ENCODE data around the gene RASAL1.

Gene RASAL1

GRCh38 chr12:113095405-113095804, 40.2 kb downstream of the RASAL1 start:
- no peak for DNase-seq

DNA sequence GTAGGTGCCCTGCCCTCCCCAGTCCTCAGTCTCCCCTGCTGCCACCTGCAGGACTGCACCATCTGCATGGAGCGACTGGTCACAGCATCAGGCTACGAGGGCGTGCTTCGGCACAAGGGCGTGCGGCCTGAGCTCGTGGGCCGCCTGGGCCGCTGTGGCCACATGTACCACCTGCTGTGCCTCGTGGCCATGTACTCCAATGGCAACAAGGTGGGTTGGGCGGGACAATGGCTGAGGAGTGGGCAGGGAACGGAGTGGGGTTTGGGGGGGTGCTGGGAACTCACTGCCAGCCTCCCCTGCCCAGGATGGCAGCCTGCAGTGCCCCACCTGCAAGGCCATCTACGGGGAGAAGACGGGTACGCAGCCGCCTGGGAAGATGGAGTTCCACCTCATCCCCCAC, 40.8 kb downstream of the RASAL1 start:
- no peak for DNase-seq

- DNase-seq: no peak
Observed at GRCh38 chr12:113093409-113094101, 42.0 kb downstream of the RASAL1 start.

DNA sequence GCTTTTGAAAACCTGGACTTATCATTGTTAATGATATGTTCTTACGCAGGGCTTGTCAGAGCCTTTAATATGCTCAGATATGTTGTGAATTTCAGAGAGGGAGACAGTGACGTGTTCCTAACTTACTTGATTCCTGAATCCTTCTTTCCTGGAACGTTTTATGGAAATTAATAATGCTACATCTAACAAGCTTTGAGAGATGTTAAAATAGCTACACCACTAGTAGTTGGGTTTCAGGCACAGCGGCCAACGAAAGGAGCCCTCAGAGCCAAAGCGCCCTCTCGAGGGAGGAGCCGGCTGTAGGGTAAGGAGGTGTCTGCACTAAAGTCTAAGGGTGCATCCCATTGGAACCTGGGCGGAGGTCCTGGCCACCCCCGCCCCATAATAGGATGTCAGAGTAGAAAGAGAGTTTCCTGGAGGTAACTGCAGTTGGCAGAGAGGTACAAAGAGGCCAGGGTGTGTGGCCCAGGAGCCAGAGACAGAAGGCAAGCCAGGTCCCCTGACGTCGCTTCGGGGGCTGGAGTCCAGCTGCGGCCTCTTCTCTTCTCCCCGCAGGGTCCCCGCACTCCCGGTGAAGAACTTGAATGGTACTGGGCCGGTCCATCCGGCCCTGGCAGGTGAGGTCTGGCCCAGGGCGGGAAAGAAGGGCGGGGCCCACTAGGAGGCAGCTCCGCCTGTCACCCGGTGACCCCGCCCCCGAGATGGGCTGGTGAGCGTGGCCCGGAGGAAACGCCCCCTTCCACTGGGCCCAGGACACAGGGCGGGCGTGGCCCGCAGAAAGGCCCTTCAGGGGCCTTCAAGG, 42.8 kb downstream of the RASAL1 start:
- no peak for DNase-seq

- DNase-seq: no peak
Observed at GRCh38 chr12:113091506-113091905, 44.1 kb downstream of the RASAL1 start.

GRCh38 chr12:113090740-113091139, 44.8 kb downstream of the RASAL1 start:
- DNase-seq: no peak

- DNase-seq: no peak
Observed at GRCh38 chr12:113089839-113090238, 45.7 kb downstream of the RASAL1 start.

- peak; percentile 86 for DNase-seq
Observed at GRCh38 chr12:113088971-113089756, 46.4 kb downstream of the RASAL1 start.

- no peak for DNase-seq
Observed at GRCh38 chr12:113088037-113088436, 47.5 kb downstream of the RASAL1 start.

DNA sequence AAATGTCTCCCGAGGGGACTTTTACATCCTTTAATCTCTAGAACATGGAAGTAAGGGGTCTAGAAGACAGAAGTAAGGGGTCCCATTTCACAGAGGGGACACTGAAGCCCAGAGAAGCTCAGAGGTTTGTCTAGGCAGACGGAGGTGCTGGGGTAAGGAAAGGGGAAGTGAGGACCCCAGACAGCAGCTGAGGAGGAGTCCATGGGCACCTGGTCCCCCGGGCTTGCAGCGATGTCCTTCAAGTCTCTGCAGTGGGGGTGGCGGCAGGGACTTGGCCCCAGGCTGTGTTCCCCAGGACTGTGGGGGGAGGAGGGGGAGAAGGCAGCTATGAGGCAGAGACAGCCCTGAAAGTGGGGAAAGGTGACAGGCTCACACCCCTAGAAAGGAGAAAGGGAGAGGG, 48.4 kb downstream of the RASAL1 start:
- no peak for DNase-seq

DNA sequence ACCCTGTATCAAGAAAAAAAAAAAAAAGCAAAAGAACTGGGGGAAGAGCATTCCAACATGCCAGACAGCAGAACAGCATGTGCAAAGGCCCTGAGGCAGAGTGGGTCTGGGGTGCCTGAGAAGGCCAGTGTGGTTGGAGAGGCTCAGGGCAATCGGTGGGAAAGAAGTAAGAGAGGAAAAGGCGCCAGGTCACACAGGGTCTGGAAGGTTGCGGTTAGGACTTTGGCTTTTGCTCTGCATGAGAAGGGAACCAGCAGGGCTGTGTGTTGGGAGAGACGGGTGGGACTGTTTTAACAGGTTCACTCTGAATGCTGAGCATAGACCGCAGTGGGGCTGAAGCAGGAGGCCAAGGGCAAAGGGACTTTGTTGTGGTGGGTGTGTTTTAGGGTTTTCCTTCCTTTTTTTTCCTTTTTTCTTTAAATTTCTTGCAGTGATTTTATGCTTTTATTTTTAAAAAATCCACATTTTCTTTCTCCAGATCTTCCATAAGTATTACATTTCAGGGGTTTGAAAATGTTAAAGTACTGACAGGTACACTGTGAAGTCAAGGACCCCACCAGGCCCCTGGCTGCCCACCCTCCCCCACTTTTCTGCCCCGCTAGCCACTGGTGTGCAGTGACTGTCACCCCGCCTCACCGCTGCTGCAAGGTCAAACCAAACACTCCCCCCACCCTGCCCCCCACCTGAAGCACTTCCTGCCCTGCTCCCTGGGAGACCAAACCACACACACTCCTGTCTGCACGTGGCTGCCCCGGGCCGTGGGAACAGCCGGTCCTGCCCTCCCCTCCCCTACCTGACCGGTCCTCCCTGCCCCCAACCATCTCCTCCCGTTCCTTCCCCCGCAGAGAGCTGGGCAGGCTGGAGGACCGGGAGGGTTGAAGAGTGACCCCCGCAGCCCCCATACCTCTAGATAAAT, 49.1 kb downstream of the RASAL1 start:
- peak; percentile 76 for DNase-seq

DNA sequence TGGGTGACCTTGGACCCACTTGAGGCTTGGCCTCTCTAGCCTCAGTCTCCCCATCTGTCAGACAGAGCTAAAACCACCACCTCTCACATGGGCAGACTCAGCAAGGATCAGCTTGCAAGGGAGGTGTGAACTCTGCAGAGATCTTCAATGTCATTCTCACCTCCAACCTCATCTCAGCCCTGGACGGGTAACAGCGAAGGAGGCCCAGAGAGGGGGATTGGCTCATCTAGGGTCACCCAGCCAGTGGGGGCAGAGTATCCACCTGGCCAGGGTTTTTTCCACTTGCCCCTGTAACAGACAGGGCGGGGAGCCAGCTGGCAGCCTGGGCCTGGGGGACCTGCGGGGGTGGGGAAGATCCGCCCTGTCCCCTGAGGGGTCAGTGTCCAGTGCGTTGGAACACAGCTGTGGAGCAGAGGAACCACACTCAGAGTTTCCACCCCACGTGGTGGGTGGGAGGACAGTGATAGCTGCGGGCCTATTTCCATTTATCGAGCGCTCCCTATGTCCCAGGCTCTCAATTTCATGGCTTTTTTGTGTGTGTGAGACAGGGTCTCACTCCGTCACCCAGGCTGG, 51.6 kb downstream of the RASAL1 start:
- no peak for DNase-seq

- DNase-seq: no peak
Observed at GRCh38 chr12:113082486-113083148, 52.9 kb downstream of the RASAL1 start.

DNA sequence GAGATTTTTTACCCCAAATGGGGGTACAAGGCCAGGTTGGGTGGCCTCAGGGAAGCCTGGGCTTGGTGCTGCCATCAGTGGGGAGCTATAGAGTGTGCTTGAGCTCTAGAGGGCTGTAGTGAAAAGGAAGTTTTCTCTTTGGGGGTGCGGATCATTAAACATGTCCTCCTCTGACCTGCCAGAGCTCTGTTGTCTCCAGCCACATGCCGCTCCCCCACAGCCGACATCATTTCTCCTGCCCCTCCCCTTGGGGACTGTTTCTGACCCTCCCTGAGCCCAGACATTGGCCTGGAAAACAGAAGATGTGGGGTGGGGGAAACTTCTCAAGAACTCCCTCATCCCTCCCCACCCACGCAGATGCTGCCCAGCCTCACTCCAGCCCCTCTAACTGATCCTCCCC, 53.7 kb downstream of the RASAL1 start:
- DNase-seq: no peak

GRCh38 chr12:113077859-113078255, 57.7 kb downstream of the RASAL1 start:
- DNase-seq: no peak

GRCh38 chr12:113077057-113077858, 58.3 kb downstream of the RASAL1 start:
- no peak for DNase-seq

GRCh38 chr12:113075137-113075683, 60.4 kb downstream of the RASAL1 start:
- DNase-seq: no peak

DNA sequence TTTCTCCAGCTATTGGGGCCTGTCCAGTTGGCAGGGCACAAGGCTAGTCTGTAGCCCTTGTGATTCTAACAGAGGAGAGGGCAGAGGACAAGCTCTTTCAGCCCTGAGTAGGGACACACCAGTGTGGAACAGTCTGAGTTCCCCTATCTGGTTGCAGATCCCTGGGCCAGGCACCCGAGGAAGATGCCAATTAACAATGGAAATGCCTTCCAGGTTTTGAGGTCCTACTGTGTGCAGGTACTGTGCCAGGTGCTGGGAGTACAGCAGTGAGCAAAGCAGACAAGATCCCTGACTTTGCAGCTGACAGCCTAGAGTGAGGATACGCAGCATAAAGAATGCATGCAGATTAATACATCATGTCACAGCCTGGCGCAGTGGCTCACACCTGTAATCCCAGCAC, 62.0 kb downstream of the RASAL1 start:
- no peak for DNase-seq

DNA sequence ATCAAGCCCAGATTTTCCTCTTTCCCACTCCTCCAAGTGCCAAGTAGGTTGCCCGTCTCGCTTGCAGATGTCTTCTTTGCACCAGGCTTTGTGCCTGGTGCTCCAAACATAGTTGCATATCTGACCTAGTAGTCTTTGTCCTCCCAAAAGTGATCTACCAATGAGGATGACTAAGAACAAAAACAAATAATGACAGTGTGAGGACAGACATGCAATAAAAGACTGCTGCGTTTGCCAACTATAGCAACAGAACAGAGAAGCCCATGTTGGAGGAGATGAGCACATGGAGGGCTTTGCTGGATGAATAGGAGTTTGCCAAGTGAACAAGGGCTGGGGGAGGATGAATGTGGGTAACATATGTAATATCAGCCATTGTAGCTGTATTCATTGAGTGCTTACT, 63.4 kb downstream of the RASAL1 start:
- no peak for DNase-seq

Measured in activated effector memory CD4-positive, alpha-beta T cell treated with anti-CD3 and anti-CD28 coated beads, Interleukin-2, amount 50 U/mL, for 16 hours (primary cell).